SH-SY5Y (cell line): ENCODE measurements around the gene RIT2.

Source experiments
- GATA2 ChIP-seq: IDR thresholded peaks from 2 replicates; pipeline ENCODE4 v1.6.1; 2011; ENCODE audit warnings: mild to moderate bottlenecking, low read depth, low read length
- GATA3 ChIP-seq: IDR thresholded peaks from 2 replicates; pipeline ENCODE4 v1.6.1; 2011; ENCODE audit warnings: low read depth, mild to moderate bottlenecking, low read length, moderate library complexity

DNA sequence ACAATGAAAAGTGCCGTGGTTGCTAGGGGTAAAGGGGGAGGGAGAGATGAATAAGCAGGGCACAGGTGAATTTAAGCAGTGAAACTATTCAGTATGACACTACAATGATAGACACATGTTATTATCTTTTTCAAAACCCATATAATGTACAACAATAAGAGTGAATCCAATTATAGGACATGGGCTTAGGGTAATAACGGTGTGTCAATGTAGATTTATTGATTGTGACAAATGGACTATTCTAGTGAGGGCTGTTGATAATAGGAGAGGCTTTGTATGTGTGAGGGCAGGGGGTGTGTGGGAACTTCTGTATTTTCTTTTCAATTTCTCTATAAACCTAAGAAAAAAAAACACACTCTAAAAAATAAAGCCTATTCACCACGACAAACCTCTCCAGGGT is 223.8 kb downstream of the RIT2 start:
- TF ChIP-seq GATA2 (no peak), GATA3 (no peak)
